ENCODE measurements around the gene MN1. TPM values are rescaled to one million over a fixed set of nuclear protein-coding genes. Genes with fewer than 3 reads are reported as not detected.

The MN1 gene
- total and polyA plus RNA-seq, 2 donors (not counting 1 experiment from before 2014, with no cell fraction given): 2.8 to 7.4 TPM

GRCh38 chr22:27810609-27811151 lies 9.1 kb upstream of the MN1 start:
- Histone ChIP-seq H3K9ac (ENCODE audit: insufficient read depth, low read length) (no peak overlapping the region), H3K27ac (ENCODE audit: insufficient read depth, low read length) (no peak overlapping the region), H3K4me3 (replicated peaks in 1 of 4; ENCODE audit: control extremely low read depth in 1 of 4, insufficient read depth in 1 of 4, low read depth in 3 of 4, low read length in 4 of 4) (peak overlapping the region in 1 of 4 experiments; percentile 17), H4K20me1 (ENCODE audit: control insufficient read depth, extremely low read depth, insufficient read depth, low read length) (no peaks in the 10 kb centered on the region), H3K4me2 (ENCODE audit: extremely low read depth, insufficient read depth, low read length) (peak overlapping the region; percentile 68), H3K36me3 (ENCODE audit: control insufficient read depth, insufficient read depth, low read length) (no peaks in the 10 kb centered on the region), H3K4me1 (ENCODE audit: control insufficient read depth, extremely low read depth, insufficient read depth, low read length) (peaks cover 10% of the 10 kb centered on the region), H3K9me3 (ENCODE audit: control insufficient read depth, insufficient read depth, low read depth, low read length) (no peaks in the 10 kb centered on the region), H3K27me3 (ENCODE audit: control insufficient read depth, insufficient read depth, low read length) (peaks cover 8% of the 10 kb centered on the region), H3K79me2 (ENCODE audit: control insufficient read depth, insufficient read depth, low read length) (no peaks in the 10 kb centered on the region), H2AFZ (ENCODE audit: low read length) (no peak overlapping the region)
- TF ChIP-seq EZH2 (IDR thresholded peaks at IDR 0.05; ENCODE audit: low read length, missing control alignments): no peak
- TF ChIP-seq, protein P1, sequence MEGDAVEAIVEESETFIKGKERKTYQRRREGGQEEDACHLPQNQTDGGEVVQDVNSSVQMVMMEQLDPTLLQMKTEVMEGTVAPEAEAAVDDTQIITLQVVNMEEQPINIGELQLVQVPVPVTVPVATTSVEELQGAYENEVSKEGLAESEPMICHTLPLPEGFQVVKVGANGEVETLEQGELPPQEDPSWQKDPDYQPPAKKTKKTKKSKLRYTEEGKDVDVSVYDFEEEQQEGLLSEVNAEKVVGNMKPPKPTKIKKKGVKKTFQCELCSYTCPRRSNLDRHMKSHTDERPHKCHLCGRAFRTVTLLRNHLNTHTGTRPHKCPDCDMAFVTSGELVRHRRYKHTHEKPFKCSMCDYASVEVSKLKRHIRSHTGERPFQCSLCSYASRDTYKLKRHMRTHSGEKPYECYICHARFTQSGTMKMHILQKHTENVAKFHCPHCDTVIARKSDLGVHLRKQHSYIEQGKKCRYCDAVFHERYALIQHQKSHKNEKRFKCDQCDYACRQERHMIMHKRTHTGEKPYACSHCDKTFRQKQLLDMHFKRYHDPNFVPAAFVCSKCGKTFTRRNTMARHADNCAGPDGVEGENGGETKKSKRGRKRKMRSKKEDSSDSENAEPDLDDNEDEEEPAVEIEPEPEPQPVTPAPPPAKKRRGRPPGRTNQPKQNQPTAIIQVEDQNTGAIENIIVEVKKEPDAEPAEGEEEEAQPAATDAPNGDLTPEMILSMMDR (conservative IDR thresholded peaks at IDR 0.05 in 1 of 2, IDR thresholded peaks at IDR 0.05 in 1 of 2; ENCODE audit: low read depth in 1 of 2, low read length in 2 of 2): no peak
- DNase-seq (ENCODE audit: low read depth in 2 of 2): peak; percentile 77 to 79

- H3K79me2 ChIP-seq (ENCODE audit: control insufficient read depth, insufficient read depth, low read length): no peaks in the 10 kb centered on the region
- no peak for TF ChIP-seq EZH2 (IDR thresholded peaks at IDR 0.05; ENCODE audit: low read length, missing control alignments)
- TF ChIP-seq, protein P1 (conservative IDR thresholded peaks at IDR 0.05 in 1 of 2, IDR thresholded peaks at IDR 0.05 in 1 of 2; ENCODE audit: low read depth in 1 of 2, low read length in 2 of 2): no peak
- H4K20me1 ChIP-seq (ENCODE audit: control insufficient read depth, extremely low read depth, insufficient read depth, low read length): no peaks in the 10 kb centered on the region
- H3K9me3 ChIP-seq (ENCODE audit: control insufficient read depth, insufficient read depth, low read depth, low read length): no peaks in the 10 kb centered on the region
- no peaks in the 10 kb centered on the region for H3K36me3 ChIP-seq (ENCODE audit: control insufficient read depth, insufficient read depth, low read length)
- H3K4me2 ChIP-seq (ENCODE audit: extremely low read depth, insufficient read depth, low read length): peak overlapping the region; percentile 57
- H2AFZ ChIP-seq (ENCODE audit: low read length): no peak overlapping the region
- H3K9ac ChIP-seq (ENCODE audit: insufficient read depth, low read length): no peak overlapping the region
- peaks cover 10% of the 10 kb centered on the region for H3K4me1 ChIP-seq (ENCODE audit: control insufficient read depth, extremely low read depth, insufficient read depth, low read length)
- H3K4me3 ChIP-seq (replicated peaks in 1 of 4; ENCODE audit: control extremely low read depth in 1 of 4, insufficient read depth in 1 of 4, low read depth in 3 of 4, low read length in 4 of 4): peak overlapping the region in 1 of 4 experiments; percentile 17
- H3K27ac ChIP-seq (ENCODE audit: insufficient read depth, low read length): no peak overlapping the region
- no peak for DNase-seq (ENCODE audit: low read depth in 2 of 2)
- H3K27me3 ChIP-seq (ENCODE audit: control insufficient read depth, insufficient read depth, low read length): peaks cover 8% of the 10 kb centered on the region
Measured at GRCh38 chr22:27809700-27810608, 8.4 kb upstream of the MN1 start.

DNA sequence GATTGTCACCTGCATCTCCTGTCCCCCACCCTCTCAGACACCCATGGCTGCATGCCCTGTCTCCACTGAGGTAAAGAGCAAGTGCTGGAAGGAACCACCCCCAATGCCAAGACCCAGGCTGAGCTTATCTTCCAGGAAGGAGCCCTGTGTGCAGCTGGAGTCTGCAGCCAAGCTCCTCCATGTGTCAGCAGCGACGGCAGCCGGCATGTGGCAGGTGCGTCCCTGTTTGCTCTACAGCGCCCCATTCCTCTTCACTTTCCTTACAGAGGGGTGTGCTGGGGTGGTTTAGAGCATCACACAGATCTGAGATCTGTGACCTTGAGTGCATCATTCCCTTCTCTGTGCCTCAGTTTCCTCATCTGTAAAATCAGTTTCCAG lies 7.7 kb upstream of the MN1 start:
- Histone ChIP-seq H3K36me3 (ENCODE audit: control insufficient read depth, insufficient read depth, low read length) (no peaks in the 10 kb centered on the region), H4K20me1 (ENCODE audit: control insufficient read depth, extremely low read depth, insufficient read depth, low read length) (no peaks in the 10 kb centered on the region), H3K9ac (ENCODE audit: insufficient read depth, low read length) (no peak overlapping the region), H3K4me2 (ENCODE audit: extremely low read depth, insufficient read depth, low read length) (no peak overlapping the region), H3K4me3 (replicated peaks in 1 of 4; ENCODE audit: control extremely low read depth in 1 of 4, insufficient read depth in 1 of 4, low read depth in 3 of 4, low read length in 4 of 4) (no peak overlapping the region), H3K27ac (ENCODE audit: insufficient read depth, low read length) (no peak overlapping the region), H2AFZ (ENCODE audit: low read length) (no peak overlapping the region), H3K27me3 (ENCODE audit: control insufficient read depth, insufficient read depth, low read length) (peaks cover 8% of the 10 kb centered on the region), H3K9me3 (ENCODE audit: control insufficient read depth, insufficient read depth, low read depth, low read length) (no peaks in the 10 kb centered on the region), H3K79me2 (ENCODE audit: control insufficient read depth, insufficient read depth, low read length) (no peaks in the 10 kb centered on the region), H3K4me1 (ENCODE audit: control insufficient read depth, extremely low read depth, insufficient read depth, low read length) (peaks cover 10% of the 10 kb centered on the region)
- no peak for TF ChIP-seq EZH2 (IDR thresholded peaks at IDR 0.05; ENCODE audit: low read length, missing control alignments)
- TF ChIP-seq, protein P1 (conservative IDR thresholded peaks at IDR 0.05 in 1 of 2, IDR thresholded peaks at IDR 0.05 in 1 of 2; ENCODE audit: low read depth in 1 of 2, low read length in 2 of 2): no peak
- DNase-seq (ENCODE audit: low read depth in 2 of 2): no peak
